ENCODE data around the gene ANGPTL2.

ANGPTL2 gene

GRCh38 chr9:127079446-127080140 is 42.8 kb downstream of the ANGPTL2 start:
- DNase-seq (ENCODE audit: low read depth in 2 of 2, low spot score in 1 of 2), result no peak

DNA sequence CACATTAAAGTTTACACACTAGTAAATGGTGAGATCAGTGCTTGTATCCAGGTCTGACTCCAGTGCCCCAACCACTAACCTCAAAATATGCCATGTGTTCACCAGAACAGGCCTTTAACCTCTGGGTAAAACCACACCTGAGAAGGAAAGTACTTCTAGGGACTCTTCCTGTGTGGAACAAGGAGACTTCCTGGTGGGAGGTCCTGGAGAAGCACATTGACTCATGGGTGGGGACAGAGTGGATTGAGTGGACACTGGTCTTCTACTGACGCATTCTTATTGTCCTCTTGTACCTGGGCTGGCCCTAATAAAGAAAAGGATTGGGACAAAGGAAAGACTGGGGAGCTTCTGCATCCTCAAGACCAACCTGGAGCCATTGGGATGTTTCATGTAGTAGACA is 43.4 kb downstream of the ANGPTL2 start:
- DNase-seq (ENCODE audit: low read depth in 2 of 2, low spot score in 1 of 2), result no peak

DNA sequence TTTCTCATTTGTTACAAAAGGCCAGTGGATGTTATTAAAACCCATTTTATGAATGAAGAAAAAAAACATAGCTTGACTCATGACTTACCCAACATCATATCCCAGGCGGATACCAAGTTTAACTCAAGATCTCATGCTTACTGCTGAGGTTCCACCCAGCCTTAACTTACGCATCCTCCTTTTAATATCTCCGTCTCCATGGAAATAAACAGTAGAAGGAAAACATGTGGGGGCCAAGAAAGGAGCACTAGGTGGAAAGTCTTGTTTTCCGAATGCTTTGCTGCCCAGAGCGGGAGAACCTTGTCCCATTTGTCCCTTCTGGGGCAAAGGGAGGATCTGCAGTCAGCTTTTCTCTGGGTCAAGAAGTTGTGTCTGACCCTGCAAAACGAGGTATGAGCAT is 44.1 kb downstream of the ANGPTL2 start:
- no peak for DNase-seq (ENCODE audit: low read depth in 2 of 2, low spot score in 1 of 2)

DNA sequence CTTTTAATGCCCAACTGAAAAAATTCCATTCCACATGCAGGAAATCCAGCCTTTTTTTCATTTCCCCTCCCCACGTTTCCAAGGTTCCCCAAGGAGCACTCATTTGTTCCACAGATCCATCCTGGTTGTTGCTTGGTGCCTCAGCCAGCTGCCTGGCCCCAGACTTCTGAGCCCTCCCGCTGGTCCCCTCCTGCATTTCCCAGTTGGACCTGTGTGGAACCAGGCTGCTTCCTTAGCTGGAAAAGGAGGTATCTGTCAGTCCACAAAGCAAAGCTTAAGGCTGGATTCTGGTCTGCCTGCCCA is 44.8 kb downstream of the ANGPTL2 start:
- DNase-seq (ENCODE audit: low read depth in 2 of 2, low spot score in 1 of 2), result no peak

DNA sequence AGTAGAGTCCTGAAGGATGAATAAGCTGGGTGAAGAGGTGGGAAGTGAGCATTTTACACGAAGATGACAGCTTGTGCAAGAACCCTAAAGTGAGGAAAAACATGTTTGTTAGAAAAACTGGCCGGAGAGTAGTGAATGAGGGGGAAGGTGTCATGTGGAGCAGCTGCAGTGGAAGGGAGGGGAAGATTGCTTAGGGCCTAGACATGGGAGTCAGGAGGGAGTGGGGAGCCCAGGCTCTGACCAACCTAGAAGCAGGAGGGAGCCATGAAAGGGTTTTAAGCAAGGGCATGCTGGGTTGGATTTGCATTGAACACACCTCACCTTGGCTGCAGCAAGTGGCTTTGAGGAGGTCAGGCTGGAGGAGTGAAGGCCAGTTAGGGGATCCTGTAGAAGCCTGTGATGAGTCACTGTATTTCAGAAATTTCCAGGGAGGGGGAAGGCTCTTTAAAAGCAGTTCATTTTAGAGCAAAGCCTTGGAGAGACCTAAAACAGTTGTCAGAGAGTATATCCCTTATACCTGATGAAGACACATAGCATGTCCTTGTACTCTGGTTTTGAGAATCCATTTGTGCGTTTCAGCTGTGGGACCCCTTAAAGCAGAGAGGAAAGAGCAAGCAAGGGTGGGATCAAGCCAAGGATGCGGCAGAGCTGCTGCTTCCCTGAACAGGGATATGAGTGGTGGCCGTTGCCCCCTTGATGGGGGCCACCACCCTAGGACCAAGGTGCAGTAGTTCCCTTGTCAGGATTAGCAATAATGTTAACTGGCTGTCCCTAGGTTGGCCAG is 45.4 kb downstream of the ANGPTL2 start:
- DNase-seq (ENCODE audit: low read depth in 2 of 2, low spot score in 1 of 2), result no peak

- DNase-seq (ENCODE audit: low read depth in 2 of 2, low spot score in 1 of 2), result no peak
Measured at GRCh38 chr9:127075624-127076372, 46.6 kb downstream of the ANGPTL2 start.

- no peak for DNase-seq (ENCODE audit: low read depth in 2 of 2, low spot score in 1 of 2)
Measured at GRCh38 chr9:127074561-127075548, 47.6 kb downstream of the ANGPTL2 start.

- no peak for DNase-seq (ENCODE audit: low read depth in 2 of 2, low spot score in 1 of 2)
Measured at GRCh38 chr9:127067603-127068220, 54.7 kb downstream of the ANGPTL2 start.

DNA sequence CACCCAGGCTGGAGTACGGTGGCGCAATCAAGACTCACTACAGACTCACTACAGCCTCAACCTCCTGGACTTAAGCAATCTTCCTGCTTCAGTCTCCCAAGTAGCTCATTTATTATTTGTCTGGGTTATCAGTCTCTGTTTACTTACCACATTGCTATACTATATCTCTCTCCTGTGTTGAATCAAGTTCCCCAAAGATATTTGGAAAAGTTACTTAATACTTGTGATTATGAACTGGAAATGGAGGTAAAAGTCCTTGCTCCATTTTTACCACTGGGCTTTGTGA is 55.6 kb downstream of the ANGPTL2 start:
- DNase-seq (ENCODE audit: low read depth in 2 of 2, low spot score in 1 of 2), result no peak

DNA sequence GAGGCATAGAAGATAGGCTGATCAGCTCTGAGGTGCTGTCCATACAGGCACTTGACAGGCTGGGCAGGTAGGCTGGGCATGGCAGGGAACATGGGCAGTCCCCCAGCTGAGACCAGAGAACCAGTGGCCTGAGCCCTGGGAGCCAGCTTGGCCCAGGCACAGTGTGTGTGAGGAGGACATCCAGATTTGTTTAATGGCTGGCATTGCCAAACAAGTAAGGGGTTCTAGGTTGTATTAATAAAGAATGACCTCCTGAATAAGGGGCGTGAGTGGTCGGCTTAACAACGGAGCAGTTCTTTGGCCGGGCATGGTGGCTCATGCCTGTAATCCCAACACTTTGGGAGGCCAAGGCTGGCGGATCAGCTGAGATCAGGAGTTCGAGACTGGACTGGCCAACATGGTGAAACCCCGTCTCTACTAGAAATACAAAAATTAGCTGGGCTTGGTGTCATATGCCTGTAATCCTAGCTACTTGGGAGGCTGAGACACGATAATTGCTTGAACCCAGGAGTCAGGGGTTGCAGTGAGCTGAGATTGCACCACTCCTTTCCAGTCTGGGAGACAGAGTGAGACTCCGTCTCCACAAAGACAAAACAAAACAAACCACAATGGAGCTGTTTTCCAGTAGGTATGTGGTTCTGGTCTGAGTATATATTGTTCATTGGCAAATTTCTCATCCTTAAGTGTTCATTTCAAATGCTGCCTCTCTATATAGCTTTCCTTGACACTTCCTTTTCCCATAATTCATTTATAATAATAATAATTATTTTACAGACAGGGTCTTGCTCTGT is 56.2 kb downstream of the ANGPTL2 start:
- DNase-seq (ENCODE audit: low read depth in 2 of 2, low spot score in 1 of 2), result no peak

DNA sequence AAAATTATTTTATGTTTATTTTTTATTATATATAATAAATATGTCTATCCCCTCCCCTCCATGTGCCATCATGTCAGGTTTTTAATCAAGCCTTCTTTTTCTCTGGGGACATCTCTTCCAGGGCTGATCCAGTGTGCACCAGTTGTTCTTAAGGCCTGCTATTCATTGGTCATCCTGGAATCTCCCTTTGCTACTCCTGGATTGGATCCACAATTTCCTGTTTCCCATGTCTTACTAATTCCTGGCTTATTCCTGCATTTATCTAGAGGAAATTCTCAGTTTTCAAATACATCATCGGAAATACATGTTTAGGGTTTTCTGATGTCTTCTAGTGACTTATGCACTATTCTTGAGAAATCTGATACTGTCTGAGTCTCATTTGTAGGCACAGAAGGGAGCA is 56.8 kb downstream of the ANGPTL2 start:
- DNase-seq (ENCODE audit: low read depth in 2 of 2, low spot score in 1 of 2), result no peak

- DNase-seq (ENCODE audit: low read depth in 2 of 2, low spot score in 1 of 2), result no peak
Measured at GRCh38 chr9:127064335-127064734, 58.1 kb downstream of the ANGPTL2 start.

DNA sequence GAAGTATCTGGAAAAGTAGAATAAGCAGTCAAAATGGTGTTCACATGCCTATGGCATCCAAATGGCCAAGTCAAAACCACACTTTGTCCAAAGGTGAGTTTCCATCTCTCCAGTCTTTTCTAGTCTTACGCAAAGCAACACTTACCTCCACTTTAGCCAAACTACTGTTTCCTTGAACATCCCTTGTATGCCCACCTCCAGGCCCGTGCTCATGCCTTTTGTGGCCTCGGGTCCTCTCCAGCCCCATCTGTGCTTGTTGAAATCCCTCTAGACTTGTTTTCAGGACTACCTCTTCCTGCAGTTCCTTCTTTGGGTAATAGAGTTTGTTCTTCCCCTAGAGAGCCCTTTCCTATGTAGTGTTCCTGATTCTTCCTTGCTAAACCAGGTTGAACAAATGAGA is 61.0 kb downstream of the ANGPTL2 start:
- DNase-seq (ENCODE audit: low read depth in 2 of 2, low spot score in 1 of 2), result no peak

DNA sequence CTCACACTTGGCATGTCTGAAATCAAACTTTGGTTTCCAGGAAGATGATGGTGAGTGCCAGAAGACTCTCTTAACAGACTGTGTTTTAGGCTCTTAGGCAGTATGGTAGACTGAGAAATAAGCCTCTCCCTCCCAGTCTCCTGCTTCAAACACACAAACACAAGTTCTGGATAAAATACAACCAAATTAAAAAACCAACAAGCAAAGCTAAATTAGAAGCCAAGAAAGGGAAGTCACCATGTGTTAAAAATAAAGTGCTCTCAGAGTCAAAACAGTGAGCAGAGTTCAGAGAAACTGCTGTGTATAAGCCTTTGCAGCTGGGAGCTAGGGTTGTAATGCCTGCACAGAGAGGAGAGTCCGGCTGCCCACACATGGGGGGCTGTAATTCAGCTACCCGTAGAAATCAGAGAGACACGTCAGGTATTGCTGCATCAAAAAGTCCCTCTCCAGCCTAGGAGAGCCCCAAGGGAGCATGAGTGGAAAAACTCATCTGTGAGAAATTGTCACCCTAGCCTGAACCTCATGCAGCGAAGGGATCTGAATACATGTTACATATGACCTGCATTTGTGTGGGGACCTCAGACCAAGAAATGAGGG is 62.6 kb downstream of the ANGPTL2 start:
- no peak for DNase-seq (ENCODE audit: low read depth in 2 of 2, low spot score in 1 of 2)

DNA sequence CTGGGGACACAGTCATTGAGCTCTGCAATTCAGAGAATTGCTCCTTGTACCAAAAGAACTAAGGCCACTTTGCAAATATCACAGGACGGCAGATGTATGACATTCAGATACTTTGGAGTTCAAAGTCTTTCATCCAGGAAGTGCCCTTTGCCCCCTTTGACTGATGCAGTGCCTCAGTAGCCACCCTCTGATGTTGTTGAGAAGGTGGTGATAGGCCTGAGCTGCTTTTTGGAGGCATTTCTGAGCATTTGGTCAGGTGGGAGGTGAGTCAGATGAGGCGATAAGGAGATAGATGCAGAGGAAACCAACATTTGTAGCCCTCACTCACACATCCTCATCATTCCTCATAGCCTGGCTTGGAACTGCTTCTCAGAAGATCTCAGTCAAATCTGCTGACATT is 63.4 kb downstream of the ANGPTL2 start:
- DNase-seq (ENCODE audit: low read depth in 2 of 2, low spot score in 1 of 2), result no peak

- no peak for DNase-seq (ENCODE audit: low read depth in 2 of 2, low spot score in 1 of 2)
Measured at GRCh38 chr9:127058645-127059021, 63.8 kb downstream of the ANGPTL2 start.

DNA sequence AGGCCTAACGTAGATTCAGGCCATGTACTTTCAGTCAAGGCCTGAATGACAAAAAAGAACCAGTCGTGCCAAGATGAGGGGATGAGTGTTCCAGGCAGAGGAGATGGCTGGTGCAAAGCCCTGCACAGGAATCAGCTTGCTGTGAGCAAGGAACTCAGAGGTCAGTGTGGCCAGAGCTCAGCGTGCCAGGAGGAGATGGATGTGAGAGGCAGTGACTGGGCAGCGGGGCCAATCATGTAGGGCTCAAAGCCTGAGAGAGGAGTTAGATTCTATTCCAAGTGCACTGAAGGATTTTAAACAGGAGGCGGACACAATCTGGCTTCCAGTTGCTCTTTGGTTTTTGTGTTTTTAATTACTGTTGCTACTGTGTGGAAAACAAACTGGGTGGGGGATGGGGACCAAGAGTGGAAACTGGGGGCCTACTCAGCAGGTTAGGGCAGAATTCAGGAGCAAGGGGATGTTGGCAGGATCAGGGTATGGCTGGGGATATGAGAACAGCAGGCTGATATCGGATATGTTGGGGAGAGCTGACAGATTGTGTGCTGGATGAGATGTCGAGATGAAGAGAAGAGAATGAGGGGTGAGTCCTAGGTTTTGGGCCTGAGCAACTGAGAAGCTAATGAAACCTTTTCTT is 64.3 kb downstream of the ANGPTL2 start:
- DNase-seq (ENCODE audit: low read depth in 2 of 2, low spot score in 1 of 2), result no peak

- DNase-seq (ENCODE audit: low read depth in 2 of 2, low spot score in 1 of 2), result no peak
Measured at GRCh38 chr9:127056446-127056845, 66.0 kb downstream of the ANGPTL2 start.

DNA sequence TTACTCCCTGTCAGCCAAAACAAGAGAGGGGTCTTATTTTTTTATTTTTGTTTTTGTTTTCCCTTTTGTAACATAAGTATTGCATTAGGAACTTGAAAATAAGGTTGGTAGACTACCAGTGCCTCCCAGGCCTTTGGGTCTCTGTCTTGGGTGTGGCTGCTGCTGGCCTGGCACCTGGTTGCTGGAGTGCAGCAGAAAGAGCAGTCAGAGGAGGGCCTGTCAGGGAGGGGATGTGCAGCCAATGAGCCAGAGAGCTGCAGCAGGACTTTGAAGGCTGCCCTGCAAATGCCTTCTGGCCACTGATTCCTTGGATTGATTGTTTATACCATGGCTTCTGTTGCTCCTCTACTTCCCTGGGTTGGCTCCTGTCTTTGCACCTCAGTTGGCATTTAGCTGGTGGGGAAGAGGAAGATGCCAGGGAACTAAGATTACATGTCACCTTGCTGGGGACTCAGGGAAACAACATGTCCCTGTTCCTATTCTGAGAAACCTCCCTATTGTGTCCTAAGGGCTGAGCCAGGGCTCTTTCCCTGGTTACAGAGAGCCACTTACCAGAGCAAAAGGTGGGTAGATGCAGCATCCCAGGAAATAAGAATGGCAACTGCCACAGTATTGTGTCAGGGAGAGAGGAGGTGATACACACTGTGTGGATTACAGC is 66.6 kb downstream of the ANGPTL2 start:
- no peak for DNase-seq (ENCODE audit: low read depth in 2 of 2, low spot score in 1 of 2)

Measured in stimulated activated CD8-positive, alpha-beta memory T cell treated with anti-CD3 and anti-CD28 coated beads, Interleukin-4, amount 100 ng/mL, for 1 hour (primary cell).